Stimulated activated CD8-positive, alpha-beta memory T cell treated with anti-CD3 and anti-CD28 coated beads, Interleukin-4, amount 100 ng/mL, for 1 hour (primary cell): ENCODE results near the gene MAEA.
"Not testable (repeated sequence)": the region's sequence is repeated elsewhere in the genome, so short reads cannot be mapped to it uniquely, and the experiment has no call there.

Source experiments
- DNase-seq, 2 donors: peaks; one replicate each; pipeline ENCODE4 v3.0.0-alpha.2; 2020; ENCODE audit warnings: low read depth in 2 of 2, low spot score in 1 of 2

Gene MAEA

DNA sequence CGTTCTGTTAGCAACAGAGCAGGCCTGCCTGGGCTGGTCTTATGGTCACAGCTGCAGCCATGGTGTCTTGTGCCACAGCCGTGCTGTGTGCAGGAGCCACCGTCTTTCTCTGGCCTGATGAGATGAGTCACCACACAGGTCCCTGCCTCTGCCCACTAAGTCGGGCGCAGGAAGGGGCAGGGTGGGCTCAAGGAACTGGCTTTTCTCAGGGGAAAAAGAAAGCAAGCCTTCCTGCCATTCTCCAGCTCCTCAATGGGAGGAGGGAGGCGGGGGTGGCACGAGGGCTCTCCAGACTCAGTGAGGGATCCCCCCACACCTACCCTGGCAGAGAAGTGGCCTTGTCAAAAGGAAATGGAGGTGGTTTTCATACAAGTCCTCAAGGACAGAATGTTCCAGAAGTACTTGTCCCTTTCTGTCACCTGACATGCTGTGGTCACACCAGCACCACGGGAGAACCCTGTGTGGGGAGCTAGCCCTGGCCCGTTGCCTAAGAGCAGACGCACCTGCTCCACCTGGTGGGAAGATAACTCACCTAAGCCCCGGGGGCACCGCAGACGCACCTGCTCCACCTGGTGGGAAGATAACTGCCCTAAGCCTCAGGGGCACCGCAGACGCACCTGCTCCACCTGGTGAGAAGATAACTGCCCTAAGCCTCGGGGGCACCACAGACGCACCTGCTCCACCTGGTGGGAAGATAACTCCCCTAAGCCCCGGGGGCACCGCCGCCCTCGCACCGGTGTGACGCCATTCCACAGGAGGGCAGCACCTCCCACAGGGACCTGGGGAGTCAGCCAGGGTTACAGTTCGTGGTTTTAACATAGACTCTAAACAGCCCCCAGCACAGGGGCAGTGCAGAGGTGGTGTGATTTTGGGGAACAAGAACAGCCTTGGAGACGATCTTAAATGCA is 75.8 kb downstream of the MAEA start:
- no peak for DNase-seq

DNA sequence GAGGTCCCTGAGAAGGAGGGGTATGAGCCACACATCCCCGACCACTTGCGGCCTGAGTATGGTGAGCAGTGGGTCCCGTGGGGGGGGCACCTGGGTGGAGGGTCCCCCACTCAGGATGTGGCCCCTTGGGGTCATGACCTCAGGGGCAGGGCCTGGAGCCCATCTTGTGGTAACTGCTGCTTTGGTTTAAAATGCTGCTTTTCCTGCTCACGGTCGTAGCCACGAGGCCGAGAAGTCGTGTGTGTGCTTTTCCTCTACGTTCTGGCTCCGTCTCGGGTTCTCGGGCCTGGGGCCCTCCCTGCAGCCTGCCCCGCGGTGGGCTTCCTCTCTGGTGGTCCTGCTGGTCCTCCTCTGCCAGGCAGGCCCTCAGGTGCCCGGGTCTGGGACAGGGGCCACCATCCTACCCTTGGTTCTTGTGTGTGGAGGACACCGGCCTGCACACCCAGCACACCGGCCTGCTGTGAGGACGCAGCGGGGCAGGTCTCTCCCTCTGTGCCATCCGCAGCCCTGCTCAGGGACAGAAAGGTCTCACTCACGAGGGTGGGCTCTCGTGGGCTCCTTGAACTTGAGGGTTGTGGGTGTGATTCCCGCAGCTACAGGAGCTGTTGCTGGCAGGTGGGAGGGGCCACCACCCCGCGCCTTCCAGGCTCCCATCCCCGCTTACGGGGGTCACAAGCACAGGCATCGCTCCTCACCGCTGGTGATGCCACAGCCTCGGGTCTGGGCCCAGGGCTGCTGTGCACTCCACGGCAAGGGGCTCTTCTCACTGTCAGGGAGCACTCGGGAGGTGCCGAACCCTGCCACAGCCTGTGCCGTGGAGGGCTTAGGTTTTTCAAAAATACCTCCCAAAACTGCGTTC is 76.9 kb downstream of the MAEA start:
- no peak for DNase-seq

DNA sequence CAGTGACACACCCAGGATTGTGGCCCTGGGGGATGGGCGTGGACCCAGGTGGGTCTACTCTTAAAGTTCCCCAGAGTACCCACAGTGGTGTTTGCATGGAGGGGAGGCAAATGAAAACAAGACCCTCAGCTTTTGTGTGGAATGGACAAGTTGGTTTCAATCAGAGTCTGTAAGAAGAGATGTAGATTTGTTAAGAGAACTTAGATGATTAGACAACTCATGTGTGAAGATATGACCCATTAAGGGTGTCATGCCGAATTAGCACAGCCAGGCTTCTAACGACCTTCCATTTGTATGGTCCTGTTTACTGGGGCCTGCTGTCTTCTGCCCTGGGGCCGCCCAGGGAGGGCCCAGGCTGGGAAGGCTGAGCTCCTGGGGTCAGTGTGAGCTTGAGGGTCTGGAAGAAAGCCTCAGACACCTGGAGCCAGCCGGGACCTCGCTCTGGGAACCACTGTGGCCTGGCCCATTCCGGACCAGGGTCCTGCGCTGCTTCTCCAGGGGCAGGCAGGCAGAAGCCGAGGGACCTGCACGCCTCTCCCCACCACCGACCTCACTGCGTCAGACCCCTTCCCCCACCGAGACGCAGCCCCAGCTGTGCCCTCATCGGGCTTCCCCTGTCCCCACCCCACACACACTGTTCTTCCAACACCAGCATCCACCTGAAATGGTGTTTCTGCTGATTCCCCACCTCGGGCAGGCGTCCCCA is 77.7 kb downstream of the MAEA start:
- no peak for DNase-seq

DNA sequence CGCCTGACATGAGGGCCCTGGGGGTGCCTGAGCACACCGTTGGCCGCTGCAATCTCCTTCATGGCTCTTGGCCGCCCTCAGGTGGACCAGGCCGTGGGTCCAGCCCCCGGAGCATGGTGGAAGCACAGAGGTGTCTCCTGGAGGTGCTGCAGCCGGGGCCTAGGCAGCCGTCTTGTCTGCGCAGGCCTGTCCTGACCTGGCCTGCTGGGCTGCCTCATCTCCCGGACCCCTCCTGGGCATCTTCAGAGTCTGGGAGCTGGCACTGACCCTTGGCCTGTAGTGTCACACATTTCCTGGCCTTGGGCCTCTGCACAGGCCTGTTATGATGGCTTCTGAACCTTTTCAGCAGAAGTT is 78.2 kb downstream of the MAEA start:
- DNase-seq = no peak

DNA sequence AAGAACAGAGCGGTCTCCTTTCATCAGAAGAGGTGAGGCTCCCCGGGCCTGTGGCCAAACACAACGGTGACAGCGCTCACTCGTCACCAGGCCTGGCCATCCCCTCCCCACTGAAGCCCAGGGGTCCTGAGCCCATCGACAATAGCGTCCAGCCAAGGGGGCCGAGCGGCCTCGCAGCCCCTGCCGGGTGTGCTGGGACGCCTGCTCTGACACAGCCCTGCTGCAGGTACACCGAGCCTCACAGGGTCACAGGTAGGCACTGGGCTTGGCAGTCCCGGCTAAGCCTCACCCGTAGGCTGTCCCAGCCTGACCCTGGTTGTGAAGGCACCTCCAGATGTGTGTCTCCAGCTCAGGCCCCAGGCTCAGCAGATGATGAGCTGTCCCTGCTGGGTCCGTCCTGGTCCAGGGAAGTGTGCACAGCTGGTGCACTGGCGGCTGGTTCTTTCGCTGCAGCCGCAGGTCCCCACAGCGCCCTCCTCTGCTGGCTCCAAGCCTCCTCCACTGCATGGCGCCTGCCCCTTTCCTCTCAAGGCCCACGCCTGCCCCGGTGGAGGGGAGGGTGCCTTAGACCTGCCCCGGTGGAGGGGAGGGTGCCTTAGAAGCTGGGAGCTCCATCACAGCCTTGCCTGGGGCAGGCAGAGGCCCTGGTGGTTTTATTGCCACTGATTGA is 78.9 kb downstream of the MAEA start:
- DNase-seq = no peak

DNA sequence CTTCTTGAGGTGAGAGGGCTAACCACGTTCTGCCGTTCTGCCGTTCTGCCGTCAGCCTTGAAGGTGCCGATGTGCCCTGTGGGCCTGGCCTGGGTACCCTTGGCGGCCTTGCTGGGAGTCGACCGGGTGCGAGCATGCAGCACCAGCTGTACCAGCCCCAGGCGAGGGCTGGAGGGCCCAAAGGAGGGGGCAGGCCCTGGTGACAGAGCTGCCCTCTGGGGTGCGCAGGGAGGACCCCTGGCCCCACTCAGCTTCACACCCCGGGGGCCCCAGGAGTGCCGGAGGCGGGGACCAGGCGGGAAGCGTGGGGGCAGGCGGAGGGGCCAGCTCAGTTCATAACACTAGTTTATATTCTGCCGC is 79.4 kb downstream of the MAEA start:
- no peak for DNase-seq

DNA sequence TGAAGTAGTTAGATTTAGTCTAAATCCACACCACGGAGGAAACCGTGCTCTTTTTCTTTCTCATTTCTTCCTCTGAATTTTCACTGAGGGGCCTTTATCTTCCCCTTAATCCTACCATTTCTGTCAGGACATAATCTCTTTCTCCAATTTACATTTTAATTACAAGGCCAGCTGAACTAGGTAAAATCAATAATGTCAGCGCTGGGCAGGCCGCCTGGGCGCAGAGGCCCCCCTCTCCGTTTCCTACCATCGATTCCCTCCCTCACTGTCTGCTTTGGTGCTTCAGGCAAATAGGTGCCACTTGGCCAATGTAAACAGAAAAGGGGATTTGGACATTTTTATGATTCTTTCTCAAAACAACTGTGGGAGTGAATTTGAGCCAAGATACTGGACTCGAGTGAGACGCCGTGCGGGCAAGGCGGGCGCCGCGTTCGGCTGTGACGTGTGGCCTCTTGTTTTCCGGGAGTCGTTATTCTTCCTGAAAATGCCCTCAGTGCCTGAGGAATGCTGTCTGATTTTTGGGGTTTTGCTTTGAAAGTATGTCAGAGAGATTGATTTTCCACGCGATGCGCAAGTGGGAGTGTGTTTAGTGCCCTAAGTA is 79.9 kb downstream of the MAEA start:
- DNase-seq = no peak

DNA sequence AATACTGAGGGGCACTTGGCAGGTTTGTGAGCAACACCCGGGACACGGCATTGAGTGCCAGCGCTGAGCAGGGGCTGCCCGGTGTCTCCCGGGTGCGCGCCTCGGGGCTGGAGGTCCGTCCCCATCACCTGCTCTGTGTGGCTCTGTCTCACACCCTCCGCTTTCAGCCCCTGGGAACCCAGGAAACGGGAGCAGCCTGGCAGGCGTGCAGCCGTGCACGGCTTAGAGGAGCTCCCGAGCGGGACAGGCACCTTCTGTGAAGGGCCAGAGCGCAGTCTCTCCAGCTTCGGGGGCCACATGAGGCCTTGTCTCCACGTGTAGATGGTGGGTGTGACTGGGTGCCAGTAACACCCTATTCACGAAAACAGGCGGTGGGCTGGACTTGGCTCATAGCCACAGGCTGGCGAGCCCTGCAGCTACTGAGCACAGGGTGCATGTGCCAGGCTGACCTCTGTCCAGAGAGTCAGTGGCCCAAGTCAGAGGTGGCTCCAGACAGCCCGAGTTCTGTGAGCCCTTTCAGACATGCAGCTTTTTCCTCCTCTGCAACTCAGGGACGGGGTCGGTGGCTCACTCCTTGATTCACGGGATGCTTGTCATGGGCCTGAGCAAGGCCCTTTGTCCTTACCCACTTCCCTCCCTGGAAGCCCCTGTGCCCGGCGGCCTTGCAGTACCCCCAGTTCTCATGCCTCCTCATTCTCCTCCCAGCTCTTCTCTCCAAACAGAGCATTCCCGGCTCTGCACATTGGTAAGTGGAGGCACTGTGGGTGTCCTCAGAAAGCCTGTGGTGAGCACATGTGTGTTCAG is 80.8 kb downstream of the MAEA start:
- DNase-seq = no peak

DNA sequence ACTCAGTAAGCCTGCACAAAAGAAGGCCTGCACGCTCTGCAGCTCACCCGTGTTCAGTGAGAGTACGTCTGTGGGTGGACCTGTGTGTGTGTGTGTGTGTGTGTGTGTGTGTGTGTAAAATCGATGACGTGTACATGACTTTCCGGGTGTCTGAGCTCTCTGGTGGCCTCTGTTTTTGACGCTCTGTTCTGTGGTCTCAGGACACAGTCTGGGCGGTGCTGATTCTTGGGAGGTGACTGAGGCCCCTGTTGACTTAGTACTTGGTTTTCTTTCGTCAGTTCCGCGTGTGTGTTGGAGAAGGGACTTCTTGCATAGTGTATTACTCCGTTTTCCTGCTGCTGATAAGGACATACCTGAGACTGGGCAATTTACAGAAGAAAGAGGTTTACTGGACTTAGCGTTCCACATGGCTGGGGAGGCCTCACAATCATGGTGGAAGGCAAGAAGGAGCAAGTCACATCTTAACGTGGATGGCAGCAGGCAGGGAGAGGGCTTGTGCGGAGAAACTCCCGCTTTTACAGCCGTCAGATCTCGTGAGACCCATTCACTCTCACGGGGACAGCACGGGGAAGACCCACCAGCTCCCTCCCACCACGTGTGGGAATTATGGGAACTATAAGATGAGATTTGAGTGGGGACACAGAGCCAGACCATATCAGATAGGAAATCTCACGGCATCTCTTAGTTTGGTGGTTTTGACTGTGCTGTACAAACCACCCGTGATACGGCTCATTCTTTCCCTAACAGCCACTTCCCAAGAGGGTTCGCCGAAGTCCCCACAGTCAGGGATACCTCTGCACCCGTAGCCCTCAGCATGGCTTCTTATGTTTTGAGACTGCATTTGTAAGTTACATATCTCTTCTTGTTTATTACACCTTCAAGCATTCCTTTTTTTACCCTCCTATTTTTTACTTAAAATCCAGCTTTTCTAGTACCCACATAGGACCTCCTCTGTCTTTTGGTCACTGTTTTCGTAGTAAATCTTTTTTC is 81.8 kb downstream of the MAEA start:
- DNase-seq = no peak

DNA sequence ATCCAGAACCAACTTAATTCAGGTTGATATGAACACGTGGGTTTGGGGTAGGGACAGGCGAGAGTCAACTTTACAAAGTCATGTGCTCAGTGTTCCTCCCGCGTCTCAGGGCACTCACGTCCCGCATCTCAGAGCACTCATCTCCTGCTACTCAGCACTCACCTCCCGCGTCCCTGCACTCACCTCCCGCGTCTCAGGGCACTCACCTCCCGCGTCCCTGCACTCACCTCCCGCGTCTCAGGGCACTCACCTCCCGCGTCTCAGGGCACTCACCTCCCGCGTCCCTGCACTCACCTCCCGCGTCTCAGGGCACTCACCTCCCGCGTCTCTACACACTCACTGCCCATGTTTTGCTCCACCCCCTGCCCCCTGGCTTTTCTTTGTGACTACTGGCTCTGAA is 82.9 kb downstream of the MAEA start:
- DNase-seq = not testable (repeated sequence)

DNA sequence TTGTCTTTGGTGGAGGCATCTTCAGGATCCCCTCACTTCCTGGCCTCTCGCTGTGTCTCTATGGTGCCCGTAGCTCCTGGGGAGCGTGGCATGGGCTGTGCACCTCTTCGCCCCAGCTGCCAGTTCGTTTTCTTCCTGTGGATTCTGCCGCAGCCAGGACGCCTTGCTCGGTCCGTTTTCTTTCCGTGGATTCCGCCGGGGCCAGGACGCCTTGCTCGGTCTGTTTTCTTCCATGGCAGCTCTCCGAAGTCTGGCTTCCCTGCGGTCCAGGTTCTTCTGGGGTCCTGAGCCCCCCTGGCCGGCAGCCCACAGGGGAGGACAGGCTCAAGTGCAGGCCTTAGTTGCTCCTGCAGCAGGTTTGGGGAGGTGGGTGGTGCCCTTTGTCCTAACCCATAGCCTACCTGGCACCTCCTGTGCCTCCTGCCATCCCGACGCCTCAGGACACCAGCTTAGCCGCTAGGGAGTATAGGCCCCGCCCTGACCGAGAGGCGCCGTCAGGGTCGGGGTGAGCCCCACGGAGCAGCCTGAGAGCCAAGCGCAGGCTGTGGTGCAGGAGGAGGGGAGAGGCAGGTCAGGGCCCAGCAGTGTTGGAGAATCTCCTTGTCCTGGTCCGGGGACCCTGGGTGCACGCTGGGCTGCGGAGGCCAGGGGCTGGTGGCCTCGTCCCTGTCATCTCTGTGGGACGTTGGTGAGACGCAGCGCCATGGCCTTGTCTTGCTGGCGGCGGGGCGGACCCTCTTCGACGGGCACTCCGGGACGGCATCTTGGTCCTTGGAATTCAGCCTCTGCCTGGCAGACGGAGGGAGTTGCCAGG is 84.4 kb downstream of the MAEA start:
- DNase-seq = no peak

DNA sequence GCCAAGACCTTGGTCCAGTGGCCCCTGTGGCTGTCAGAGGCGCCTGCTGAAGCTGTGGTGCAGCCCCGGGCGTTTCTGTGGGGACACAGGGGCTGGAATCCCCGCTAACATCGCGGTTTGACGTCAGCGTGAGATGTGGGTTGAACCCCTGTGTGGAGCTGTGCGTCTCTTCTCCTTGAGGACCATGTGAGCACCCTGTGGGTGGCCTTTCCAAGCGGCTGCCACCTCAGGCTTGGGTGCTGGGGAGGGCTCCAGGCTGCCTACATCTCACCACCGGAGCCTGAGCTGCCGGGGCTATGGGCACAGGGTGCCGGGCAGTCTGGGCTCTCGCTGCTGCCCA is 85.0 kb downstream of the MAEA start:
- DNase-seq = no peak

DNA sequence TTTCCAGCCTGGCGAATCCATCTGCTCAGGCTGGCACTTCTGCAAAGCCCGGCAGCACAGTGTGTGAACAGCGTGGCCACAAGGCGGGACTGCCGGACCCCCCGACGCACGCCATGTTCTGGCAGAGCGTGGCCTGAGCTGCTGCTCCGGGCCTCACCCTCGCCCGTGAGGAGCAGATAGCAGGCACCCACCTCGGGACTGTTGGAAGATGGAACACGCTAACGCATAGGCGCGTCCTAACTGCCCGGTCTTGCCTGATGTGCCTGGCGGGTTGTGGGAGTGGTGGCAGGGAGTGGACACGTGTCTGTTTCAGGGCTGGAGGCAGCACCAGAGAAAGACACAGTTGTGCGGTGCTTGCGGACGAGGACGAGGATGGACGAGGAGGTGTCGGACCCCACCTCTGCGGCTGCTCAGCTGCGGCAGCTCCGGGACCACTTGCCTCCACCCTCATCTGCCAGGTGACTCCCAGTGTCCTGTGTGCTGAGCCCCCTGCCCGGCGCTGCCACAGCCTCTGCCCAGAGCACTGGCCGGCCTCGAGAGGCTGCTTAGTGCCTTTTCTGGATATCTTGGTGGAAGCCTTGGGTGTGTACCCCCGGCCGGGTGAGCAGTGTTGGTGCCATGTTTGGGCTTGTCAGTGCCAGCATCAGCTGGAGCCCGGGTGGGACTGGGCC is 85.5 kb downstream of the MAEA start:
- DNase-seq = no peak

DNA sequence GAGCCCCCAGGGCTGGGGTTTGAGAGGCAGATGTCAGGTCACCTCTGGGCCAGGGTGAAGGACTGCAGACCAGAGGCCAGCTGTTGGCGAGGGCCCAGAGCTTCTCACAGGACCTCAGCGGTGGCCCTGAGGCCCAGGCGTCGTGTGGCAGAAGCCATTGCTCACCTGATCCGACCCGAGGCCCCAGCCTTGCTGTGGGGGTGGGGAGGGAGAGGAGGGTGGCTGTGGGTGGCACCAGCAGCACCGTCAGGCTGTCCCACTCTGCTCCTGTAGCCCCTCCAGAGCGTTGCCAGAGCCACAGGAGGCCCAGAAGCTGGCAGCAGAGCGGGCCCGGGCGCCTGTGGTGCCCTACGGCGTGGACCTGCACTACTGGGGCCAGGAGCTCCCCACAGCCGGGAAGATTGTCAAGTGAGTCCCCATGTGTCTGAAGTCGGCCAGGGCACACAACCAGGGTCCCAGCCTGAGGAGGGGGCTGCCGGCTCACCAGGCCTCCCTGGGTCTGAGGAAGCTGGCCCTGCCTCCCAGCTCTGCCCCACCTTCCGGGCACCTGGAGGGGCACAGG is 86.2 kb downstream of the MAEA start:
- no peak for DNase-seq

DNA sequence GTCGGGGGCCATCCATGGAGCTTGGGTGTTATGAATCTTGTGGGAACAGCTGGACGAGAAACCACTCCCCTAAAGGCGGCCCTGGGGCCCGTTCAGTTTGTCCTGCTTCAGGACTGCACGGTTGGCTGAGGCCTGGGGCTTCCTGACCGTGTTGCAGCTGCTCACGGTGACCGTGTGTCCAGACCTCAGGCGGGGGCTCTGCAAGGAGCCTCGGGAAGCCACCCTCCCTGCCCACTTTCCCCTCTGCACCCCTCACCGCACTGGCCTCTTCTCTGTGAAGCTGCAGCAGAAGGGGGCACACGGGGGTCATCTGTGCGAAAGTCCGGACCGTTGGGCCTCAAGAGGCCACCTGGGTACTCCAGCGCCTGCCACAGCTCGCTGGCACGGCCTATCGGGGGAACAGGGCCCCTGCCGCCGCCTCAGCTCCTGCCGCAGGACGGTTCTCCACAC is 86.7 kb downstream of the MAEA start:
- DNase-seq = no peak

DNA sequence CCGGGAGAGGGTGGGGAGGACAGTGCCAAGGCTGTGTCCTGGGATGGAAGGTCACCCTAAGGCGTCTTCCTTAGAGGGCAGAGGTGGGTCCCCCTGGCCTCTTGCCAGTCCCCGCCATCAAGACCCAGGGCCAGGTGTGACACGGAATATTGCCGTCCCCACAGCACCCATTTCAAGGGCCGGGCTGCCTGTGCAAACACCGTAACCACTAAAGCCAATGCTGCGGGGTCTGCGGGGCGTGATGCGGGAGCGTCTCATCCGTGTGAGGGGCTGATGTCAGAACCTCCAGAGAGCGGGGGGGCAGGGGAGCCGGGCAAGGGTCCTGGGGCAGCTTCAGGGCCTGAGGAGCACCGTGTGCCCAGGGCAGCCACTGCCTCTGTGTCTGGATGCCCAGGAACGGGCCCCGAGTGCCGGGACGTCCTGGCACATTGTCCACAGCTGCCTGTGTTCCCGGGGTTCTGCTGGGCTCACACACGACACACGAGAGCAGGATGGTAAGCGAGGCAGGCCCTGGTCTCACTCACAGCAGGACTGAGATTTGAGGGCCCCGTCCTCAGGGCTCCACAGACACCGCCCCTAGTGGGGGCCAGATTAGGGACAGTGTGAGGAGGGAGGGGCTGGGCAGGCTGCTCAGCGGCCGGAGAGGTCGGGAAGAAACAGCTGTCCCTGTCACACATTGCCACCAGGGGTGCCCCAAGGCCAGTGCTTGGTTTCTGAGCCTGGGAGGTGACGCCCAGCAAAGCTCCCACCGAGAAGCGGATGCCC is 87.3 kb downstream of the MAEA start:
- DNase-seq = no peak
